HG03064 (cell line): Measurements from ENCODE around the gene LDB2.
"Not testable (repeated sequence)": the region's sequence is repeated elsewhere in the genome, so short reads cannot be mapped to it uniquely, and the experiment has no call there.

Experiments used
- ATAC-seq: cut with Tn5 transposase; IDR thresholded peaks from one replicate; pipeline ENCODE4 v1.9.1; 2021; ENCODE audit warnings: low read depth; ENCODE audit not compliant: unreplicated experiment

LDB2 gene

GRCh38 chr4:16579866-16580265 lies 318.6 kb downstream of the LDB2 start:
- ATAC-seq: no peak

GRCh38 chr4:16577177-16577576 lies 321.3 kb downstream of the LDB2 start:
- ATAC-seq: no peak

GRCh38 chr4:16574981-16575380 lies 323.5 kb downstream of the LDB2 start:
- ATAC-seq: no peak

GRCh38 chr4:16573739-16574138 lies 324.7 kb downstream of the LDB2 start:
- ATAC-seq: no peak

GRCh38 chr4:16573206-16573605 lies 325.2 kb downstream of the LDB2 start:
- ATAC-seq: no peak

- no peak for ATAC-seq
These were observed 325.8 kb downstream of the LDB2 start for GRCh38 chr4:16572631-16573030.

- ATAC-seq: no peak
These were observed 326.3 kb downstream of the LDB2 start for GRCh38 chr4:16572161-16572560.

GRCh38 chr4:16569790-16570189 lies 328.7 kb downstream of the LDB2 start:
- ATAC-seq: no peak

- not testable (repeated sequence) for ATAC-seq
These were observed 341.1 kb downstream of the LDB2 start for GRCh38 chr4:16557316-16557715.

GRCh38 chr4:16555156-16555555 lies 343.3 kb downstream of the LDB2 start:
- ATAC-seq: no peak

- ATAC-seq: no peak
These were observed 347.9 kb downstream of the LDB2 start for GRCh38 chr4:16550531-16550930.

- ATAC-seq: no peak
These were observed 352.8 kb downstream of the LDB2 start for GRCh38 chr4:16545656-16546055.

- ATAC-seq: no peak
These were observed 353.6 kb downstream of the LDB2 start for GRCh38 chr4:16544869-16545268.

GRCh38 chr4:16544251-16544721 lies 354.2 kb downstream of the LDB2 start:
- ATAC-seq: no peak

- ATAC-seq: no peak
These were observed 360.5 kb downstream of the LDB2 start for GRCh38 chr4:16537926-16538325.

GRCh38 chr4:16532240-16532970 lies 366.0 kb downstream of the LDB2 start:
- no peak for ATAC-seq

GRCh38 chr4:16530688-16531635 lies 367.5 kb downstream of the LDB2 start:
- ATAC-seq: no peak

- ATAC-seq: no peak
These were observed 373.4 kb downstream of the LDB2 start for GRCh38 chr4:16524911-16525554.

- no peak for ATAC-seq
These were observed 374.0 kb downstream of the LDB2 start for GRCh38 chr4:16524406-16524805.

GRCh38 chr4:16523526-16523925 lies 374.9 kb downstream of the LDB2 start:
- not testable (repeated sequence) for ATAC-seq
